NAMALWA (cell line): ENCODE measurements around the gene GDPGP1.
"Not testable (repeated sequence)": the region's sequence is repeated elsewhere in the genome, so short reads cannot be mapped to it uniquely, and the experiment has no call there.

Experiments used
- DNase-seq: peaks from one replicate; pipeline ENCODE4 v3.0.0-alpha.2; 2015; ENCODE audit warnings: low spot score

GDPGP1 gene, protein sequence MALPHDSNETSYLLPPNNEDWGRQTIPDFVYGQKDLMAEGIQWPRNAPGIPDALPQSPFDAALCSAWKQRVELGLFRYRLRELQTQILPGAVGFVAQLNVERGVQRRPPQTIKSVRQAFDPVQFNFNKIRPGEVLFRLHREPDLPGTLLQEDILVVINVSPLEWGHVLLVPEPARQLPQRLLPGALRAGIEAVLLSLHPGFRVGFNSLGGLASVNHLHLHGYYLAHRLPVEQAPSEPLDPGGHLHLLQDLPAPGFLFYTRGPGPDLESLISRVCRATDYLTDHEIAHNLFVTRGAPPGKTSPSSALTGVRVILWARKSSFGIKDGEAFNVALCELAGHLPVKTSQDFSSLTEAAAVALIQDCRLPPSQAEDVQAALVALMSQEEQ

DNA sequence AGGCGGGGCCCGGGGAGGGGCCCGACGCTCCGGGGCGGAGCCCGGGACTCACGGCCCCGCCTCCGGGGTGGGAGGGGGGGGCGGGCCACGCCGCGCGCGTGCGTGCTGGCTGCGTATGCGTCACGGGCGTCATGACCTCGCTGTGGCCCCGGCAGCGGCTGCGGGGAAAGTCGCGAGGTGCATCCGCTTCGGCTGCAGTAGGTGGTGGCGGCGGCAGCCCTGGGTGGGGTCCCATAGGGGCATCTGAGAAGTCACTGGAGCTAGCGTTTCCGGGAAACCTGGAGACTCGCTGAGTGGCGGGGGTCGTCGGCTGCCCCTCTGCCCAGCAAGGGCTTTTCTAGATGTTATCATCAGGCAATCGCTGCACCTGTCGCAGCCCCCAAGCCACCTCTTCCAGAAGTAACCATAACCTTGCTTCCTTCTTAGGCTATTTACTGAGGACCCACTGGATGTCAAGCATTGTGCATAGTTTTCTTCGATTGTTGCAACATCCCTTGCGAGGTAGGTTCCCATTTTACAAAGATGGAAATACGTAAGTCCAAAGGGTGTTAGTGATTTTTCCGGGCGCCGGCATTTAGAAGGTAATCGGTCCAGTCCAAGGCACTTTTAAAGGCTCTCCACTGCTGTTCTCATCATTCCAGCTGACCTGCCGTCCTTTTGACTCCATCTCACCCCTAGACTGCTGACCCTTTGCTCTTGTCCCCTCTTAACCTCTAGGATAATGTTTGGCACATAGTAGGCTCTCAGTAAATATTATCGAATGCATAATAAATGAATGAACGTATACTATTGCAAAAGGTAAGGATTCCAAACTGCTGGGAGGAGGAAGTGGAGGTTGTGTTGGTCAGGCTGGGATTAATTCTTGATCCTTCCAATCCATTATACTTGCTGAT lies at the start of gene GDPGP1:
Gene GDPGP1, plus strand, starts transcription at position 114 of the 893 bp plus-strand sequence. CDS start 6,700 bp downstream, outside the sequence.
- DNase-seq, result no peak

DNA sequence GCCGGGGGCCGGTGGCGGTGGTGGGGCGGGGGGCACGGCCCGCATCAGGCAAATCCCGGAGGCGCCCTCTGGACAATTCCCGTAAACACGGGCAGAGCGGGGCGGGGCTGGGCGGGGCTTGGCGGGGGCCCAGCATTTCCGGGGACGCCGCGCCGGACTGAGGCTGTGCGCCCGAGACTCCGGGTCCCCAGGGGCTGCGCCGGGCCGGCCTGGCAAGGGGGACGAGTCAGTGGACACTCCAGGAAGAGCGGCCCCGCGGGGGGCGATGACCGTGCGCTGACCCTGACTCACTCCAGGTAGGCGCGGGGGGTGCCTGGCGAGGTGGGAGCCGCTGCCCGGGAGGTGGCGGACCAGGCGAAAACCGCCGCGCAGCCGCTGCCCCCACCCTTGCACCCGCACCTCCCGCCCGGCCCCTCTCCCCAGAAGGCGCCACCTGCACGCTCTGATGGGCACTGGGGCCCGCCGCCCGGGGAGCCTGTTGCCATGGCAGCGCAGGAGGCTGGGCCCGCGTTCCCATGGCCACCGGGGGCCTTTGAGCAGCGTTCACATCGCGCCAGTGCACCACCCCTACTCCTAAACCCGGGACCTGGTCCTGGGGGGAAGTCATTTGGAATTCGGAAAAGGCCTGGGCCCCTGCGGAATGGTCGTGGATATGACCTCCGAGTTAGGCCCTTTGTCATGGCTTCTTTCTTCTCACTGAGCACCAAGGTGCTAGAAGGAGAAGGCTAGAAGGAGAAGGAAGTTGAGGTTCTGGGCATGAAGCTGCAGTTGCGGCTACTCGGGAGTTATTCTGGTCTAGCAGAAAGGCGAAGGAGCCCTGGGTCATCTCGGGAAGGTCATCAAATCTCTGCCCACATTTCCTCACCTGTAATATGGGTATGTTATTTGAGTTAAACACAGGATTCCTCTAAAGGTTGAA lies 49.0 kb upstream of the GDPGP1 start:
- peak; percentile 90 for DNase-seq

DNA sequence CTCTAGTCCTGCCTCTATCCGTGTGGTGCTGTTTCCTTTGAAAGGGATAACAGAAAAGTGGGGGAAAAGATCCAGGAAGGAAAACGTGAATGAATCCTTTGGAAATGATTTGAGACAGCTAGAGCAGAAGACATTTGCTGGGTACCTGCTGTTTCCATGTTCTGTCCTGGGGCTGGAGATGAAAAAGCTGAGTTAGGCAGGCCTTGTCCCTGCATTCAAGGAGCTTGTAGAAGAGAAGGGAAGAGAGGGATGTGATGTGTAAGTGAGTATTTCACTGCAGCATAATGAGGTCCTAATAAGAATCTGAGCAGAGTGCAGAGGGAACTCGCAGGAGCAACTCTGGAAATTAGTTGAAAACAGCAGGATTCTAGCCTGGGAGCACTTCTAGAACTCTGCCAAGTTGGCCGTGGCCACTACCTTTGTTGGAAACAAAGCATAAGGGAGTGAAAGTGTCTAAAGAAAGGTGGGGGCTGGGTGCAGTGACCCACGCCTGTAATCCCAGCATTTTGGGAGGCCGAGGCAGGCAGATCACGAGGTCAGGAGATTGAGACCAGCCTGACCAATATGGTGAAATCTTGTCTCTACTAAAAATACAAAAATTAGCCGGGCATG lies 46.6 kb upstream of the GDPGP1 start:
- no peak for DNase-seq

DNA sequence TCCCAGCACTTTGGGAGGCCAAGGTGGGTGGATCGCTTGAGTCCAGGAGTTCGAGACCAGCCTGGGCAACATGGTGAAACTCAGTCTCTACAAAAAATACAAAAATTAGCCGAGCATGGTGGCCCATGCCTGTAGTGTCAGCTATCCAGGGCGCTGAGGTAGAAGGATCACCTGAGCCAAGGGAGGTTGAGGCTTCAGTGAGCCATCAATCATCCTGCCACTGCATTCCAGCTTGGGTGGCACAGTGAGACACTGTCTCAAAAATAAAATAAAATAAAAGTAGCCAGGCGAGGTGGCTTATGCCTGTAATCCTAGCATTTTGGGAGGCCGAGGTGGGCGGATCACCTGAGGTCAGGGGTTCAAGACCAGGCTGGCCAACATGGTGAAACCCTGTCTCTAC lies 45.9 kb upstream of the GDPGP1 start:
- DNase-seq, result not testable (repeated sequence)

DNA sequence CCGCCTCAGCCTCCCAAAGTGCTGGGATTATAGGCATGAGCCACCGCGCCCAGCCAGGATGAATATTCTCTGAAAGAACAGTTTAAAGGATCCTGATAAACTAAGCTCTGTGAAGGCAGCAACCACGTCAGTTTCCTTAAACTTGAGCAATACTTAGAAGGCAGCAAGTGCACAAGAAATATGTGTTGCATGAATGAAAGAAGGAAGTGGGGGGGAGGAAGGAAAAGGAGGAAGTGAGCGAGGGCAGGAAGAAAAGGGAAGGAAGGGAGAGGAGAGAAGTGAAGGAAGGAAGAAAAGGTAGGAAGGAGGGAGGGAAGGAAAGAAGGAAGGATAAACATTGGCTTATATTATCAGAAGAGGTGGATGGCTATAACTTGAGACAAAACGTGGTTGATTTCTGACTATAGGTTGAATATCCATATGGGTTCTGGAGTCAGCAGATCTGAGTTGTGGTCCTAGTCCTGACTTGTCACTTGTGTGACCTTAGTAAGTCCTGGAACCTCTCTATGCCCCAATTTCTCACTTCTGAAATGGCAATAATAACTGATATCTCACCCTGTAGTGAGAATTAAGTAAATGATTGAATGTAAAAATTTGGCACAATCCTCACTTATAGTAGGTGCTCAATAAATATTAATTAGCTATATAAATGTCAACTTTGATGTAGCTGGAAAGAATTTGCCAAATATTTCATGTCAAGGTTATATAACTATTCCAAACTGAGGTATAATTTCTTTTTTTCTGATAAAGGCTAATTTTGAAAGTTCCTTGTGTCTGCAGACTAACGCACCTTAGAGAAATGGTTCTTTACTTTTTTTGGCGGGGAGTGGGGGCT lies 44.9 kb upstream of the GDPGP1 start:
- peak; percentile 30 for DNase-seq

DNA sequence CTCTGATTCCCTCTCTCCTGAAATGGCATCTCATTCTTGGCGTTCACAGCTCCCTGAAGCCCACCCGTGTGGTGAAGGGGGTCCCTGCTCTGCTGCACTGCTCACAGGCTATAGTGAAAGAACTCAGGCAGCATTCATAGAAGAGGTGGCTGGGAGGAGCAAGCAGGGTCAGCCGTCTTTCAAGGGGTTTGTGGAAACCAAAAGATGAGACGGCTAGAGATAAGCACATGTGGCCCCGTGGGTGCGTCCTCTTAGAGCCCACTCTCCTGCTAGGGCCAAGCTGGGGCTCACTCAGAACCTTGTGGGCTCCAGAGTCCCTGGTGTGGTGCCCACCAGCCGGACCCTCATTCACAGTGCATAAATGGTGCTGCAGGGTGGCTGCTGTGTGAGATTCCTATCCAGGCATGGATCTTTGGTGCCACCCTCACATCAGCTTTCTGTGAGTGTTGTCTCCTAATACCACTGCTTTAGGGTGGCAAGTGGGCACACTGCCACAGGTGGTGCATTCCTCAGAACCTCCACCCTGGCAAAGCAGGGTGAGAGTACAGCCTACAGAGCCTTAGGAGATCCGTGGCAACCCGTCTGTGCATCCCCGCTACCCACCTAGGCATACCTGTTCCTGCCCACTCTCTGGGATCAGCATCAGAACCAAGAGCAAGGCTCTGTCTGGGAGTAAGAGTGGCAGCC lies 44.1 kb upstream of the GDPGP1 start:
- DNase-seq, result peak; percentile 41

DNA sequence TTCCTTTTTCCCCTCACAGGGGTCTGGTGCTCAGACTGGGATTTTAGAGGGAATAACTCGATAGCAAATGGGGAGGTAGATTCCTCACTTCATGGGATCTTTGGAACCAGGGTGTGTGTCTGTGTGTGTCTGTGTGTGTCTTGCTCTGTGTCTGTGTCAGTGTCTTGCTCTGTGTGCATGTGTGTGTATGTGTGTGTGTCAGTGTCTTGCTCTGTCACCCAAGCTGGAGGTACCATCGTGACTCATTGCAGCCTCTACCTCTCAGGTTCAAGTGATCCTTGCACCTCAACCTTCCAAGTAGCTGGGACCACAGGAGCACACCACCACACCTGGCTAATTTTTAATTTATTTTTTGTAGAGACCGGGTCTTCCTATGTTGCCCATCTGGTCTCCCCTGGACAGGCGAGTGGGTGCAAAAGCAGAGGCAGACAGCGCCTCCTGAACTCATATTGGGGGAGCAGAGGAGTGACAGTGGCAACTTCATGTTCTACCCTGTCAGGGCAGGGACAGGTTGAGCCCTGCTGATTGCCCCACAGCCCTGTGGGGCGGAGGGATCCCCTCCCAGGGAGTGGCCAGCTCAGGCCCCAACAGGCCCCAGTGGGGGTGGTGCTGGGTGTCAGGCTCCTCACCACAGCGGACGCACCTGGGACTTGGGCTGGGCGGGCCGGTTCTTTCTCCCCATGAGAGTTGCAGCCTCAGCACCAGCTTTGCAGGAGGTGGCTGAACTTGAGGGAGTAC lies 43.2 kb upstream of the GDPGP1 start:
- DNase-seq, result peak; percentile 88

DNA sequence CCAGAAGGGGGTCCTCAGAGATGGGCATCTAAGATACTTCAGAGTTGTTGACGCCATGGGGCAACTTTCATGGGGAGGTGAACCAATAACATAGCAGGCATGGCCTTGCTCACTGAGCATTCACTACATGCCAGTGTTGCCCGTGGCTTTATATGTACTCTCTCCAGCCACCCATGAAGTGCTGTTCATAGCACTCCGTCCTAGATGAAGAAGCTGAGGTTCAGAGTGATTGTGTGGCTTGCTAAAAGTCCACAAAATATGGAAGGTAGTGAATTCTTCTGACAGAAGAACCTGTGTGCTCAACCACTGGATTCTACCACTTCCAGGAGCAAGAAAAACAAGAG lies 42.7 kb upstream of the GDPGP1 start:
- no peak for DNase-seq

DNA sequence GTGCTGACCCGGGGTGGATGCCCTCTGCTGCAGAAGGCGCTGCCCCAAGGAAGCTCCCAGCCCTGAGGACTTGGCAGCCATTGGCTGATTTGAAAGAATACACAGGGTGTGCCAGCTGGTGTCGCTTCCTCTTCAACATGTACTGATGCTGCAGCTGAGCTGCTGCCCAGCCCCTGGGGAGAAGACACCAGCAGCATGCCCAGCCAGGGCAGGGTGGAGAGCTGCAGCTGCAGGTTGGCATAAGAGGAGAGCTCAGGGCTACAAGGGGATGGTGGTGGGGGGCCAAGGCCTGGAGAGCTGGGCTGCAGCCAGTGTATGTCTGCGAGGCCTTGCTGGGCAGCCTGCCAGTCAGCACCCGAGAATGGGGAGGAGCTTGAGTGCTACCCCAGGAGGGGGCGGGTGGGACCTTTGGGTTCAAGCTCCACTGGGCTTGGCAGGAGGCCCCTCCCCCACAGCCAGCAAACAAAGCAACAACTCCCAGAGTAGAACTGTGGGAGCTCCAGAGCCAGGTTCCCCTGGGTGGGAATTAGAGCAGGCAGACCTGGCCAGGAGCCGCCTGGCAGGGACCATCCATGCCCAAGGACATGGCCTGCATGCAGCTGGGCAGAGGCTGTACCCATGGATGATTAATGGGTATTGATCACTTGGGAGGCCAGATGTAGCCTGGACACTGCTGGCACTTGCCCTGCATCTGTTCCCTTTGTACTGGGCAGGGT lies 42.1 kb upstream of the GDPGP1 start:
- DNase-seq, result peak; percentile 93

DNA sequence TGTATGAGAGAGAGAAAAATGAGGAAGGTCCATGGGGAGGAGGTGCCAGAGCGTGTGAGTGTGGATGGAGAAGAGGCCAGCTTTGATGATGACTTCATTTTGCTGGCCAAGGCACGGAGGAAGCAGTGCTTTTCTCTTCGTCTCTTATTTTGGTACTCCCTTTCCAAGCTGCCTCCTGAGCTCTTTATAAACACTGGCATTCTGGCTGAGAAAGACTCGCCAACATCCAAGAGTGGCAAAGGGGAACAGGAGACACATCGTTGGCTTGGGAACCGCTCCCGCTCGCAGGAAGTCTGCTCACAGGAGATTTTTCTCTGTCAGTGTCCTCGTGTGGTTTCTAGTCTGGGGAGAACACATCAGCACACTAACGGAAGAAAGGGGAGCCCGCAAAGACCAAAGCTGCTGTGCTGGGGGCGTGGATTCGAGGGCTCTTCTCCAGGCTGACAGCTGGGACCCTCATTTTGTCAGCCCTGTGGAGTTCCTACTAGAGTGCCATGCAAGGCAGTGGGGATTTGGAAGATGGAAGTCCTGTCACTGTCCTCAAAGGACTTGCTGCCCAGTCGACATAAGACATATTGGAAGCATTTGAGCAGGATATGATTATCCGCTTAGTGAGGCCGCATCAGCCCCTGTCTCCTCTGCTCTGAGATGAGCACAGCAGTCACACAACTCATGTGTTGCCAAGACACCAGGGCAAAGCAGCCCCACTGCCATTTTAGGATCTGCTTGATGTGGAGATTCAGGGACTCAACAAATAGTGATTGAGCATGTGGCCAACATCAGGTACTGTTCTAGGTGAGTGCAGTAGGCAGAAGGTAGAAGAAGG lies 40.8 kb upstream of the GDPGP1 start:
- DNase-seq, result peak; percentile 19

DNA sequence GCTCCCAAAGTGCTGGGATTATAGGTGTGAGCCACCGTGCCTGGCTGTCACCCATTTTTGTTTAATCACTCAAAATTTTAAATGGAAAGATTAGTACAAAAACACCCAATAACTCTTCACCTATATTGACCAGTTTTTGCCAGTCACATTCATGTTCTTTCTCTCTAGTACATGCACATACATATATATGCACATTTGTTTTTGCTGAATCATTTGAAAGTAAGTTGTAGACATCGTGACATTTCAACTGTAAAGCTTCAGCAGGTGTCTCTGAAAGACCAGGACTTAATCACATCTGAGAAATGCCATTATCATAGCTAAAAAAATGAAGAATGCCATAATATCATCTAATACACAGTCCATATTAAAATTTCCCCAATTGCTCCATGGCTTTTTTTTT lies 39.4 kb upstream of the GDPGP1 start:
- no peak for DNase-seq

DNA sequence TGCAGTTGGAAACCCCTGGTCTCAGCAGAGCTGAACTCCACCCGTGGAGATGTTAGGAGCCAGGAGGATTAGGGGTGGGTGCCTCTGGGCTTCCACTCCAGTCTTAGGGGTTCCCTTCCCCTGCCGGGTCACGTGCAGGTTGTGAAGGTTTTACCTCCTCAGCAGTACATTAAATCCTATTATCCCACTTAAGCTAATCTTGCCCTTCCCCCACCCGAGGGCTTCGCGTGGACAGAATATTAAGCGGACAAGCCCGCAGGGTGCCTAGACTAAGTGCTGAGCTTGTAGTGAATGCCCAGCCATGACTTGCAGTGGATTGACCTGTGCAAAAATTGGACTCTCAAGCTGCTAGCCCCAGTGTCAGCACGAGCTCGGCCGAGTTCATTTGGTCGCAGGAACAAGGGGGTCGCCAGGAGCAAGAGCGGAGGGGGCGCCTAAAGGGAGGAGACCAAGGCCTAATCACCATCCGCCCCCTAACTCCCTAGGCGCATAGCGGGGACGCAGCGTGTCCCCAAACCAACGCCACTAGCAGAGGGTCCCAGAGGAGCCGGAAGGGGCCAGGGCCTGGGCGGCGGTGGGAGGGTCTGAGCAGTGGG lies 33.4 kb upstream of the GDPGP1 start:
- DNase-seq, result peak; percentile 23

DNA sequence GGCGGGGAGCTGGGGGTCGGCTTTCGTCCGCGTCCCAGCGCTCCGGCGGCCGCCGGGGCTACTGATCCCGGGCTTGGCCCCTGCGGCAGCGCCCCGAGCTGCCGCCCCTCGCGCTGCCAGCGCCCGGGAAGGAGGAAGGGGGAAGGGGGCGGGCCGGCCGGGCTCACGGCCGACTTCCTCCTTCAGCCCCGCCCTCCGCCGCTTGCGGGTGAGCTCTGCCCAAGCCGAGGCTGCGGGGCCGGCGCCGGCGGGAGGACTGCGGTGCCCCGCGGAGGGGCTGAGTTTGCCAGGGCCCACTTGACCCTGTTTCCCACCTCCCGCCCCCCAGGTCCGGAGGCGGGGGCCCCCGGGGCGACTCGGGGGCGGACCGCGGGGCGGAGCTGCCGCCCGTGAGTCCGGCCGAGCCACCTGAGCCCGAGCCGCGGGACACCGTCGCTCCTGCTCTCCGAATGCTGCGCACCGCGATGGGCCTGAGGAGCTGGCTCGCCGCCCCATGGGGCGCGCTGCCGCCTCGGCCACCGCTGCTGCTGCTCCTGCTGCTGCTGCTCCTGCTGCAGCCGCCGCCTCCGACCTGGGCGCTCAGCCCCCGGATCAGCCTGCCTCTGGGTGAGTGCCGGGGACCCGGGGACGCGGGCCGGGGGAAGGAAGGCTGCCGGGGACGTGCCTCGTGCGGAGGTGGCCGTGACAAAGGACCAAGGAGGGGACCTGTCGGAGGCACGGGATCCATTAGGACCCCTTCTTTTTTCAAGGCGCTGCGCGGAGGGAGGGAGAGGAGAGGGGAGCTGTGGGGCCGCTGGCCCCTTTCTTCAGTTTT lies 32.7 kb upstream of the GDPGP1 start, which contains the start of gene SEMA4B:
Gene SEMA4B, plus strand, starts transcription at position 201 of the 814 bp plus-strand sequence. Its CDS starts 249 bp downstream, at position 450.
- peak; percentile 81 for DNase-seq

DNA sequence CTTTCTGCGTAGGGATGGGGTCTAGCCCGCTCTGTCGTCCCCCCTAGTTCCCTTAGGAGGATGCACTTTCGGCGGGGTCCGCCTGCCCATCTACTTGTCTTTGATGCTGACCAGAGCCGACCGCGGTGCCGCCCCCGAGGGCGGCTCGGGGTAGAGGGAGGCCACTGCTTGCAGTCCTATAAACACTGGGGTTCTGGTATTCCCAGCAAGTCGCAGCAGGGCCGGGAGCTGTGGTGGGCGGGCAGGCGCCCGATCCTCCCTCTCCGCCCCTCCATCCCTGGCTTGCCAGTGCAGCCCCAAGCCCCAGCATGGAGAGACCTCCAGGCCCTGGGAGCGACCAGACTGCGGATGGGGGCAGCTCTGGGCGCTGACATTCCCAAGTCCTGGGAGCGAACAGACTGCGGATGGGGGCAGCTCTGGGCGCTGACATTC lies 32.0 kb upstream of the GDPGP1 start:
- DNase-seq, result no peak

DNA sequence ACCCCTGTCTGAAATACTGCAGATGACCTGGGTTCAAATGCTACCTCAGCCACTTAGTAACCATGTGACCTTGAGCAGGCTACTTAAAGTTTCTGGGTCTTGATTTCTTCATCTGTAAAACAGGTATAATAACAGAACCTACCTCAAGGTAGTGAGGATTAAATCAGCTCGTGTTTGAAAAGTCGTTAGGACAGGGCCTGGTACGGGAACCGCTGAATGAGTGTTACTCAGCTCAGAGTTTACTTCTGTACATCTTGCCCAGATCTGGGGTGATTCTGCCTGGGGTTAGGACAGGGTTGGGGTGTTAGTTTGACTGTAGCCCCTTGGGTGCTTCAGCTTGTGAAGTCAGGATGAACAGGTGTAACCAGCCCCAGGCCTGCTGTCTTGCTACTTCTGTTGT lies 31.1 kb upstream of the GDPGP1 start:
- no peak for DNase-seq

DNA sequence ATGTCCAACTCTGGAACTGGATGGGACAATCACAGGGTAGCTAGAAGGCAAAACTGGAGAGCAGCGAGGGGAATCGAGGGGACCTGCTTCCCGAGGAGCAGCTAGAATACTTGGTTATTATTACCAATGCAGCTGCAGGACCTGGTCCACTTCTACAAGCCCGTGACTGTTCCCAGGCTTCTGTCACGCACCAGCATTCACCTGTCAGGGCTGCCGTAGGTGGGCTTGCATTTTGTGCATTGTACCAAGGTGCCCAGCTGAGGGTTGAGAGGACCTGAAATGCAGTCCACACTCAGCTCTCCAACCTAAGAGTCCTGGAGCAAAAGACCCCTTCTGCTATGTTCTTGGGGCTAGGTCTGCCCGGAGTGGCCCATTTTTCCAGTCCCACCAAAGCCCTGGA lies 30.5 kb upstream of the GDPGP1 start:
- no peak for DNase-seq
